Panc1 (cell line): ENCODE measurements around the gene S100A7. TPM values are rescaled to one million over a fixed set of nuclear protein-coding genes. Genes with fewer than 3 reads are reported as not detected.

ENCODE experiments used
- ATAC-seq: fragments of 200-7000 bp; cut with Tn5 transposase; 2 replicates; pipeline ENCODE4 v1.9.1; 2020; ENCODE audit warnings: mild to moderate bottlenecking, moderate library complexity
- BruUV-seq: library from RNA; stranded (reverse); fragments of 400-500 nt; replicated peaks from 2 replicates; lab custom pipeline; 2021; lab: Mats Ljungman, UMichigan
- CTCF ChIA-PET: fragments of 300-600 bp; sonication (Branson Sonifier 250); formaldehyde crosslinking; loops from one replicate; lab custom pipeline; 2022; ENCODE audit warnings: antibody characterized with exemption; lab: Charles Lee
- POLR2A ChIA-PET: fragments of 300-600 bp; sonication (Branson Sonifier 250); formaldehyde crosslinking; loops from one replicate; lab custom pipeline; 2022; ENCODE audit warnings: antibody characterized with exemption; lab: Charles Lee
- DNase-seq: peaks from one replicate; pipeline ENCODE4 v3.0.0-alpha.2; 2010; ENCODE audit warnings: low read depth, low spot score
- H3K27ac ChIP-seq: 2 replicates; pipeline ENCODE4 v1.5.1; 2011; ENCODE audit warnings: mild to moderate bottlenecking, low read length, inconsistent platforms
- H3K27me3 ChIP-seq: fragments of 200-500 bp; sonication (Bioruptor generic); 2 replicates; pipeline ENCODE4 v1.6.0; 2014; ENCODE audit warnings: low read length, inconsistent platforms; ENCODE audit not compliant: control insufficient read depth, insufficient read depth
- H3K36me3 ChIP-seq: fragments of 200-500 bp; sonication (Bioruptor generic); 2 replicates; pipeline ENCODE4 v1.5.1; 2014; ENCODE audit warnings: inconsistent platforms, mild to moderate bottlenecking, low read length, moderate library complexity; ENCODE audit not compliant: control insufficient read depth, insufficient read depth
- H3K4me1 ChIP-seq: 2 replicates; pipeline ENCODE4 v1.5.1; 2011; ENCODE audit warnings: inconsistent platforms, mild to moderate bottlenecking, low read length, moderate library complexity; ENCODE audit not compliant: control insufficient read depth, insufficient read depth
- H3K4me3 ChIP-seq, 2 experiments: 2 replicates each; pipeline ENCODE4 v1.5.1; 2011 to 2012; ENCODE audit warnings: low read depth in 2 of 2, low read length in 2 of 2, mild to moderate bottlenecking in 2 of 2, inconsistent platforms in 1 of 2, moderate library complexity in 1 of 2
- H3K9me3 ChIP-seq: fragments of 200-500 bp; sonication (Bioruptor generic); 2 replicates; pipeline ENCODE4 v1.5.1; 2014; ENCODE audit warnings: low read depth, mild to moderate bottlenecking, inconsistent platforms, low read length, moderate library complexity; ENCODE audit not compliant: control insufficient read depth, insufficient read depth
- POLR2AphosphoS5 ChIP-seq: IDR thresholded peaks from 2 replicates; pipeline ENCODE4 v1.6.1; 2012; ENCODE audit warnings: mild to moderate bottlenecking, low read depth, low read length, moderate library complexity
- SIN3A ChIP-seq: IDR thresholded peaks from 2 replicates; pipeline ENCODE4 v1.6.1; 2012; ENCODE audit warnings: low read depth, mild to moderate bottlenecking, low read length, moderate library complexity, borderline replicate concordance; ENCODE audit not compliant: insufficient read depth
- TCF7L2 ChIP-seq: IDR thresholded peaks from 2 replicates; pipeline ENCODE4 v1.6.1; 2011; ENCODE audit warnings: mild to moderate bottlenecking, low read depth, low read length, inconsistent platforms
- in situ Hi-C: cut with HindIII; loops from 2 replicates; pipeline ENCODE4 v1.10.0; 2016; ENCODE audit warnings: low sequenced_read_pairs, low pct_unique_long_range_greater_than_20kb
- intact Hi-C: fragments of 100-400 bp; cut with micrococcal nuclease; formaldehyde crosslinking; loops from one replicate; pipeline ENCODE4 v1.10.0; 2022; ENCODE audit not compliant: unreplicated experiment
- total RNA-seq: library from RNA; stranded (reverse); gene quantifications from one replicate; pipeline ENCODE4 v1.2.1, GENCODE V29; 2021; ENCODE audit not compliant: unreplicated experiment
- TF ChIP-seq, protein P1 (sequence below): fragments of 450-650 bp; IDR thresholded peaks from 2 replicates; pipeline ENCODE4 v1.5.1; 2017; ENCODE audit warnings: mild to moderate bottlenecking
- TF ChIP-seq, protein P2 (sequence below), 2 experiments: IDR thresholded peaks; 2 replicates each; pipeline ENCODE4 v1.6.1; 2011 to 2012; ENCODE audit warnings: low read depth in 2 of 2, control low read depth in 1 of 2, low read length in 1 of 2, mild to moderate bottlenecking in 1 of 2, moderate library complexity in 1 of 2; ENCODE audit not compliant: insufficient read depth in 1 of 2

Gene S100A7
- total RNA-seq, 1 experiment from 2014 or later, result not detected

DNA sequence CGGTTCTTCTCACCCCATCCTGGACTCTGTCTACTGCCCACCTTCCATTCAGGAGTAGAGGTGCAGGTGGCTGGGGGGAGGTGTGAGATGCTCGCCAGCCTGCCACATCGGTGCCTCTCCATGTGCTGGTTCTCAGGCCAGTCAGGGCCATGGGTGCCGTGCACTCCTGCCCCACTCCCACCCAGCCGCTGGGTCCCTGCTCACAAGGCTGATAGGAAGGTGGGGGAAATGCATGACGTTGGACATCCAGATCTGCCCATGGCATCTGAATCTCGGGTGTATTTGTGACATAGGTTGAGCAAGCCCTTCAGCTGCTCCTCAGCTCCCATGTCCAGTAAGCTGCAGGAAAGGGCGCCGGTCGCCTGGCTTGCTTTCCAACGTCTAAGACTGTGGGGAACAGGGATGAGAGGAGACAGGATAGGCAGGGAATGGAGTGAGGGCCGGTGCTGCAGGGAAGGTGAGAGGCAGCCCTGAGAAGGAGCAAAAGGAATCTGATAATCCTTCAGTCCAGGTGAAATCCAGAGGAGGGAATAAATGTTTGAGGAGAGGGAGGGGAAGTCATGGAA lies 32.3 kb downstream of the S100A7 start:
- Histone ChIP-seq H3K4me1 (no peaks in the 10 kb centered on the region), H3K9me3 (no peaks in the 10 kb centered on the region), H3K27me3 (peaks cover 7% of the 10 kb centered on the region), H3K36me3 (no peaks in the 10 kb centered on the region), H3K27ac (no peak overlapping the region), H3K4me3 (no peak overlapping the region)
- ATAC-seq (no peak), DNase-seq (no peak)
- in situ Hi-C loops, result no loop called here
- TF ChIP-seq SIN3A (no peak), TCF7L2 (no peak), POLR2AphosphoS5 (no peak)
- TF ChIP-seq, protein P1, sequence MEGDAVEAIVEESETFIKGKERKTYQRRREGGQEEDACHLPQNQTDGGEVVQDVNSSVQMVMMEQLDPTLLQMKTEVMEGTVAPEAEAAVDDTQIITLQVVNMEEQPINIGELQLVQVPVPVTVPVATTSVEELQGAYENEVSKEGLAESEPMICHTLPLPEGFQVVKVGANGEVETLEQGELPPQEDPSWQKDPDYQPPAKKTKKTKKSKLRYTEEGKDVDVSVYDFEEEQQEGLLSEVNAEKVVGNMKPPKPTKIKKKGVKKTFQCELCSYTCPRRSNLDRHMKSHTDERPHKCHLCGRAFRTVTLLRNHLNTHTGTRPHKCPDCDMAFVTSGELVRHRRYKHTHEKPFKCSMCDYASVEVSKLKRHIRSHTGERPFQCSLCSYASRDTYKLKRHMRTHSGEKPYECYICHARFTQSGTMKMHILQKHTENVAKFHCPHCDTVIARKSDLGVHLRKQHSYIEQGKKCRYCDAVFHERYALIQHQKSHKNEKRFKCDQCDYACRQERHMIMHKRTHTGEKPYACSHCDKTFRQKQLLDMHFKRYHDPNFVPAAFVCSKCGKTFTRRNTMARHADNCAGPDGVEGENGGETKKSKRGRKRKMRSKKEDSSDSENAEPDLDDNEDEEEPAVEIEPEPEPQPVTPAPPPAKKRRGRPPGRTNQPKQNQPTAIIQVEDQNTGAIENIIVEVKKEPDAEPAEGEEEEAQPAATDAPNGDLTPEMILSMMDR, result no peak
- TF ChIP-seq, protein P2, sequence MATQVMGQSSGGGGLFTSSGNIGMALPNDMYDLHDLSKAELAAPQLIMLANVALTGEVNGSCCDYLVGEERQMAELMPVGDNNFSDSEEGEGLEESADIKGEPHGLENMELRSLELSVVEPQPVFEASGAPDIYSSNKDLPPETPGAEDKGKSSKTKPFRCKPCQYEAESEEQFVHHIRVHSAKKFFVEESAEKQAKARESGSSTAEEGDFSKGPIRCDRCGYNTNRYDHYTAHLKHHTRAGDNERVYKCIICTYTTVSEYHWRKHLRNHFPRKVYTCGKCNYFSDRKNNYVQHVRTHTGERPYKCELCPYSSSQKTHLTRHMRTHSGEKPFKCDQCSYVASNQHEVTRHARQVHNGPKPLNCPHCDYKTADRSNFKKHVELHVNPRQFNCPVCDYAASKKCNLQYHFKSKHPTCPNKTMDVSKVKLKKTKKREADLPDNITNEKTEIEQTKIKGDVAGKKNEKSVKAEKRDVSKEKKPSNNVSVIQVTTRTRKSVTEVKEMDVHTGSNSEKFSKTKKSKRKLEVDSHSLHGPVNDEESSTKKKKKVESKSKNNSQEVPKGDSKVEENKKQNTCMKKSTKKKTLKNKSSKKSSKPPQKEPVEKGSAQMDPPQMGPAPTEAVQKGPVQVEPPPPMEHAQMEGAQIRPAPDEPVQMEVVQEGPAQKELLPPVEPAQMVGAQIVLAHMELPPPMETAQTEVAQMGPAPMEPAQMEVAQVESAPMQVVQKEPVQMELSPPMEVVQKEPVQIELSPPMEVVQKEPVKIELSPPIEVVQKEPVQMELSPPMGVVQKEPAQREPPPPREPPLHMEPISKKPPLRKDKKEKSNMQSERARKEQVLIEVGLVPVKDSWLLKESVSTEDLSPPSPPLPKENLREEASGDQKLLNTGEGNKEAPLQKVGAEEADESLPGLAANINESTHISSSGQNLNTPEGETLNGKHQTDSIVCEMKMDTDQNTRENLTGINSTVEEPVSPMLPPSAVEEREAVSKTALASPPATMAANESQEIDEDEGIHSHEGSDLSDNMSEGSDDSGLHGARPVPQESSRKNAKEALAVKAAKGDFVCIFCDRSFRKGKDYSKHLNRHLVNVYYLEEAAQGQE (IDR thresholded peaks at IDR 0.05; ENCODE audit: insufficient read depth in 1 of 2, low read depth in 2 of 2, low read length in 1 of 2), result no peak
- CTCF ChIA-PET, result no interaction called here
- no TSS peak for BruUV-seq
- intact Hi-C loops, result no loop called here
- POLR2A ChIA-PET, result no interaction called here

DNA sequence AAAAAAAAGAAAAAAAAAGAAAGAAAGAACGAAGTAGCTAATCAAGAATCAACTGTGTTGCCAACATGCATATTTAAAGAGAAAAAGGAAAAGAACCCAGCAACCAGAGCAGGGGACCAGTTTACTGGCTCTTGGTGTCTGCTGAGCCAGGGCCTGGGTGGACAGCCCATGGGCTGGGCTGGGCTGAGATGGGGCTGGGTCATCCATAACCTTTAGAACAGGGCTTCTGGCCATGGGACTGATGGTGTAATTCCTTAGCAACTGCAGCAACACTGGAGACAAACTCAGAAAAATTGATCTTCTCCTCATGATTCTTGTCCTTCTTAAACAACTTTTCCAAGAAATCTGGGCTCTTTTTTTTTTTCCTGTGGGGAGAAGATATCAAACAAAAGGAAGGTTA lies 33.6 kb downstream of the S100A7 start:
- CTCF ChIA-PET, result no interaction called here
- ATAC-seq, result no peak
- H3K27me3 ChIP-seq, result peaks cover 10% of the 10 kb centered on the region

More for the DNA sequence above, 33.6 kb downstream of the S100A7 start:
- in situ Hi-C loops, result no loop called here
- Histone ChIP-seq H3K36me3 (no peaks in the 10 kb centered on the region), H3K4me1 (no peaks in the 10 kb centered on the region), H3K27ac (no peak overlapping the region), H3K9me3 (no peaks in the 10 kb centered on the region), H3K4me3 (no peak overlapping the region)
- BruUV-seq, result no TSS peak
- no peak for DNase-seq
- TF ChIP-seq, protein P1, result no peak
- TF ChIP-seq SIN3A (no peak), POLR2AphosphoS5 (no peak), TCF7L2 (no peak)
- TF ChIP-seq, protein P2 (IDR thresholded peaks at IDR 0.05; ENCODE audit: insufficient read depth in 1 of 2, low read depth in 2 of 2, low read length in 1 of 2), result no peak
- POLR2A ChIA-PET, result no interaction called here
- intact Hi-C loops, result no loop called here
